Measurements from ENCODE around the gene AFAP1. TPM values are rescaled to one million over a fixed set of nuclear protein-coding genes. Genes with fewer than 3 reads are reported as not detected.
A peak's percentile ranks its signal among the peaks of the same experiment; 100 is the strongest.

AFAP1 gene
- total and polyA plus RNA-seq, 2 experiments from 2014 or later, result 10.5 to 31.9 TPM

DNA sequence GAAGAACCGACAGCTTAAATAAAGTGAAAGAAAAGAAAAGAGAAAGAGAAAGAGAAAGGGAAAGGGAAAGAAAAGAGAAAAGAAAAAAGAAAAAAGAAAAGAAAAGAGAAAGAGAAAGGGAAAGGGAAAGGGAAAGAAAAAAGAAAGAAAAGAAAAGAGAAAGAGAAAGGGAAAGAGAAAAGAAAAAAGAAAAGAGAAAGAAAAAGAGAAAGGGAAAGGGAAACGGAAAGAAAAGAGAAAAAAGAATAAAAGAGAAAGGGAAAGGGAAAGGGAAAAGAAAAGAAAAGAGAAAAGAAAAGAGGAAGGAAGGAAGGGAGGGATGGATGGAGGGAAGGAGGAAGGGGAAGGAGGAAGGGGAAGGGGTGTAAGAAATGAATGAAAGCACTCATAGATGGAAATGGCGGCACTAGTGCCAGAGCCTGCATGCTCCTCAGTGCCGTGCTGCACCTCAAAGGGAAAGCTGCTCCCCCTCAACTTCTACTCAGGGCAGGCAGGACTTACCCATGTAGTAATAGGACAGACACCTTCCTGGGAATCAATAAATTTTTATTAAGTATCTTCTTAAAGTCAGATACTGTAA is 70.7 kb downstream of the AFAP1 start:
- TF ChIP-seq, protein P1, sequence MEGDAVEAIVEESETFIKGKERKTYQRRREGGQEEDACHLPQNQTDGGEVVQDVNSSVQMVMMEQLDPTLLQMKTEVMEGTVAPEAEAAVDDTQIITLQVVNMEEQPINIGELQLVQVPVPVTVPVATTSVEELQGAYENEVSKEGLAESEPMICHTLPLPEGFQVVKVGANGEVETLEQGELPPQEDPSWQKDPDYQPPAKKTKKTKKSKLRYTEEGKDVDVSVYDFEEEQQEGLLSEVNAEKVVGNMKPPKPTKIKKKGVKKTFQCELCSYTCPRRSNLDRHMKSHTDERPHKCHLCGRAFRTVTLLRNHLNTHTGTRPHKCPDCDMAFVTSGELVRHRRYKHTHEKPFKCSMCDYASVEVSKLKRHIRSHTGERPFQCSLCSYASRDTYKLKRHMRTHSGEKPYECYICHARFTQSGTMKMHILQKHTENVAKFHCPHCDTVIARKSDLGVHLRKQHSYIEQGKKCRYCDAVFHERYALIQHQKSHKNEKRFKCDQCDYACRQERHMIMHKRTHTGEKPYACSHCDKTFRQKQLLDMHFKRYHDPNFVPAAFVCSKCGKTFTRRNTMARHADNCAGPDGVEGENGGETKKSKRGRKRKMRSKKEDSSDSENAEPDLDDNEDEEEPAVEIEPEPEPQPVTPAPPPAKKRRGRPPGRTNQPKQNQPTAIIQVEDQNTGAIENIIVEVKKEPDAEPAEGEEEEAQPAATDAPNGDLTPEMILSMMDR (IDR thresholded peaks at IDR 0.05; ENCODE audit: low read depth, low read length), result no peak
- no peak for DNase-seq (ENCODE audit: low read depth in 1 of 2, low spot score in 1 of 2)
- Histone ChIP-seq H3K27me3 (no peaks in the 10 kb centered on the region), H3K9me3 (ENCODE audit: low read depth) (no peaks in the 10 kb centered on the region), H3K36me3 (peaks cover 4% of the 10 kb centered on the region), H3K27ac (no peak overlapping the region), H3K4me3 (no peak overlapping the region), H3K4me1 (ENCODE audit: low read depth) (no peaks in the 10 kb centered on the region)

DNA sequence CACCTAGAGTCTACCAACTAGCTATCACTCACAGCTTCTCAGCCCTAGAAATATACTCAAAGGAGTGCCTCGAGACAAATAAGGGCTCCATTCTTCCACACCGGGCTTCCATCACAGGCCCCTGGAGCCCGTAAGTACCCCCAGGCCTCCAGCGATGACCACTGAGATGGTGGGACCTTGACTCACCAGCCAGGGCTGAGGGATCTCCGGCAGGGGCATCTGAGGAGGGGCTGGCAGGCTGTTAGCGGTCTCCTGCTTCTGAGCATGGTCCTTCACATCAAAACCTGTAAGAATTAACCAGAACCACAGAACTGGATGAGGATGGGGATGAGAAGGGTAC is 71.3 kb downstream of the AFAP1 start:
- Histone ChIP-seq H3K27me3 (no peaks in the 10 kb centered on the region), H3K4me3 (no peak overlapping the region), H3K9me3 (ENCODE audit: low read depth) (no peaks in the 10 kb centered on the region), H3K27ac (no peak overlapping the region), H3K4me1 (ENCODE audit: low read depth) (peaks cover under 1% of the 10 kb centered on the region), H3K36me3 (peaks cover 4% of the 10 kb centered on the region)
- TF ChIP-seq, protein P1 (IDR thresholded peaks at IDR 0.05; ENCODE audit: low read depth, low read length), result no peak
- no peak for DNase-seq (ENCODE audit: low read depth in 1 of 2, low spot score in 1 of 2)

- Histone ChIP-seq H3K27ac (no peak overlapping the region), H3K36me3 (peaks cover 4% of the 10 kb centered on the region)
Measured at GRCh38 chr4:7867701-7868435, 71.8 kb downstream of the AFAP1 start.

GRCh38 chr4:7867191-7867590 is 72.5 kb downstream of the AFAP1 start:
- no peak overlapping the region for H3K27ac ChIP-seq

More at GRCh38 chr4:7867701-7868435, 71.8 kb downstream of the AFAP1 start:
- Histone ChIP-seq H3K9me3 (ENCODE audit: low read depth) (no peaks in the 10 kb centered on the region), H3K27me3 (no peaks in the 10 kb centered on the region), H3K4me1 (ENCODE audit: low read depth) (peaks cover 6% of the 10 kb centered on the region), H3K4me3 (no peak overlapping the region)
- TF ChIP-seq, protein P1 (IDR thresholded peaks at IDR 0.05; ENCODE audit: low read depth, low read length), result no peak
- DNase-seq (ENCODE audit: low read depth in 1 of 2, low spot score in 1 of 2), result peak in 1 of 2 donors; percentile 37

GRCh38 chr4:7865533-7865932 is 74.1 kb downstream of the AFAP1 start:
- no peak for DNase-seq (ENCODE audit: low read depth in 1 of 2, low spot score in 1 of 2)
- Histone ChIP-seq H3K4me3 (no peak overlapping the region), H3K27ac (no peak overlapping the region), H3K9me3 (ENCODE audit: low read depth) (no peaks in the 10 kb centered on the region), H3K4me1 (ENCODE audit: low read depth) (peaks cover 9% of the 10 kb centered on the region), H3K36me3 (peaks cover 4% of the 10 kb centered on the region), H3K27me3 (no peaks in the 10 kb centered on the region)
- TF ChIP-seq, protein P1 (IDR thresholded peaks at IDR 0.05; ENCODE audit: low read depth, low read length), result no peak

More at GRCh38 chr4:7867191-7867590, 72.5 kb downstream of the AFAP1 start:
- TF ChIP-seq, protein P1 (IDR thresholded peaks at IDR 0.05; ENCODE audit: low read depth, low read length), result no peak
- no peak for DNase-seq (ENCODE audit: low read depth in 1 of 2, low spot score in 1 of 2)
- no peaks in the 10 kb centered on the region for H3K9me3 ChIP-seq (ENCODE audit: low read depth)
- H3K4me3 ChIP-seq, result no peak overlapping the region
- peaks cover 4% of the 10 kb centered on the region for H3K36me3 ChIP-seq
- no peaks in the 10 kb centered on the region for H3K27me3 ChIP-seq
- H3K4me1 ChIP-seq (ENCODE audit: low read depth), result peaks cover 9% of the 10 kb centered on the region

All from cardiac muscle cell (in vitro differentiated cells and primary cell).